Lower leg skin (tissue), 3 donors: ENCODE measurements around the gene VCP.

Source experiments
- CTCF ChIP-seq, 3 donors: fragments of 450-650 bp; IDR thresholded peaks; one replicate each; pipeline ENCODE4 v1.5.1; 2016; ENCODE audit warnings: antibody characterized with exemption in 3 of 3, mild to moderate bottlenecking in 3 of 3, moderate library complexity in 2 of 3
- POLR2A ChIP-seq, 2 donors: fragments of 450-650 bp; IDR thresholded peaks; one replicate each; pipeline ENCODE4 v1.6.1; 2016 to 2017; ENCODE audit warnings: antibody characterized with exemption in 2 of 2, mild to moderate bottlenecking in 1 of 2, moderate library complexity in 1 of 2

- no peak for TF ChIP-seq CTCF (IDR thresholded peaks at IDR 0.05)
- no peak for TF ChIP-seq POLR2A (IDR thresholded peaks at IDR 0.05)
Observed at GRCh38 chr9:35033101-35033500, 39.3 kb downstream of the VCP start.
